ENCODE data around the gene CYBA. TPM values are rescaled to one million over a fixed set of nuclear protein-coding genes. Genes with fewer than 3 reads are reported as not detected.

The CYBA gene
- polyA plus RNA-seq, 1 donor (not counting 4 experiments of a cell fraction or from before 2014, with no cell fraction given) = 4.4 TPM

- TF ChIP-seq EZH2 (IDR thresholded peaks at IDR 0.05; ENCODE audit: low read length) = no peak
- TF ChIP-seq, protein P1, sequence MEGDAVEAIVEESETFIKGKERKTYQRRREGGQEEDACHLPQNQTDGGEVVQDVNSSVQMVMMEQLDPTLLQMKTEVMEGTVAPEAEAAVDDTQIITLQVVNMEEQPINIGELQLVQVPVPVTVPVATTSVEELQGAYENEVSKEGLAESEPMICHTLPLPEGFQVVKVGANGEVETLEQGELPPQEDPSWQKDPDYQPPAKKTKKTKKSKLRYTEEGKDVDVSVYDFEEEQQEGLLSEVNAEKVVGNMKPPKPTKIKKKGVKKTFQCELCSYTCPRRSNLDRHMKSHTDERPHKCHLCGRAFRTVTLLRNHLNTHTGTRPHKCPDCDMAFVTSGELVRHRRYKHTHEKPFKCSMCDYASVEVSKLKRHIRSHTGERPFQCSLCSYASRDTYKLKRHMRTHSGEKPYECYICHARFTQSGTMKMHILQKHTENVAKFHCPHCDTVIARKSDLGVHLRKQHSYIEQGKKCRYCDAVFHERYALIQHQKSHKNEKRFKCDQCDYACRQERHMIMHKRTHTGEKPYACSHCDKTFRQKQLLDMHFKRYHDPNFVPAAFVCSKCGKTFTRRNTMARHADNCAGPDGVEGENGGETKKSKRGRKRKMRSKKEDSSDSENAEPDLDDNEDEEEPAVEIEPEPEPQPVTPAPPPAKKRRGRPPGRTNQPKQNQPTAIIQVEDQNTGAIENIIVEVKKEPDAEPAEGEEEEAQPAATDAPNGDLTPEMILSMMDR (optimal IDR thresholded peaks at IDR 0.05 in 1 of 3, IDR thresholded peaks at IDR 0.05 in 1 of 3, conservative IDR thresholded peaks at IDR 0.05 in 1 of 3; ENCODE audit: extremely low read depth in 1 of 3, insufficient read depth in 2 of 3, low read length in 3 of 3) = no peak
- Histone ChIP-seq H3K4me1 (ENCODE audit: control insufficient read depth, extremely low read depth, insufficient read depth, low read length) (peaks cover 11% of the 10 kb centered on the region), H3K9me3 (ENCODE audit: control insufficient read depth, low read depth, low read length) (no peaks in the 10 kb centered on the region), H3K9ac (ENCODE audit: control insufficient read depth, extremely low read depth, insufficient read depth, low read length) (no peak overlapping the region), H4K20me1 (ENCODE audit: control insufficient read depth, extremely low read depth, insufficient read depth, low read length) (no peaks in the 10 kb centered on the region), H3K36me3 (ENCODE audit: control insufficient read depth in 2 of 2, extremely low read depth in 1 of 2, insufficient read depth in 2 of 2, low read length in 2 of 2) (peaks cover 16 to 29% of the 10 kb centered on the region in 2 experiments), H3K27ac (ENCODE audit: control insufficient read depth, insufficient read depth, low read length) (no peak overlapping the region), H3K79me2 (ENCODE audit: control insufficient read depth, insufficient read depth, low read length) (no peaks in the 10 kb centered on the region), H2AFZ (ENCODE audit: control insufficient read depth, low read length) (no peak overlapping the region), H3K4me3 (ENCODE audit: control insufficient read depth in 2 of 3, extremely low read depth in 1 of 3, insufficient read depth in 2 of 3, low read depth in 1 of 3, low read length in 3 of 3) (no peak overlapping the region), H3K9me1 (ENCODE audit: control insufficient read depth, extremely low read depth, insufficient read depth, low read length) (no peaks in the 10 kb centered on the region), H3K4me2 (ENCODE audit: control insufficient read depth, extremely low read depth, insufficient read depth, low read depth, low read length) (no peak overlapping the region), H3K27me3 (ENCODE audit: control insufficient read depth, extremely low read depth, insufficient read depth, low read length) (peaks cover 6% of the 10 kb centered on the region)
- FAIRE-seq (no peak), DNase-seq (ENCODE audit: low read depth, low spot score) (no peak)
- dilution Hi-C loops (cut with MboI; ENCODE audit: extremely low pct_ligation_motif_present, low sequenced_read_pairs) = no loop called here
These were observed 20.4 kb downstream of the CYBA start for GRCh38 chr16:88630433-88630832.

DNA sequence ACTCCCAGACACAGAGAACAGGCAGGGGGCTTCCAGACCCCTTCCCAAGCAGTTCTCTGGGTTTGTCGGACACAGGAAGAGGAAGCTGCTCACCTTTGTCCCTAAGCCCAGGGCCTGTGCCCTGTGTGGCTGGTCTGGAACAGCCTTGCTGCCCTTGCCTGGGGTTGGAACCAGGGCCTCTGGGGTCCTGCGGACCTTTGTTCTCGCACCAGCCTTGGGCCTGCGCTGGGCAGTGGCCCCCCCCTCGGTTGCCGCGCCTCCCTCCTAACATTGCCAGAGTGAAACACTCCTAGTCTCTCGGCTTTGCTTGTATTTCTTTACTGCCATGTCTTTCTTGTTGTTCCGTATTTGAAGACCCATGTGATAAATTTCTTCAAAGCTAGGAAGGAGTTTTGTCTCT, 21.0 kb downstream of the CYBA start:
- no peaks in the 10 kb centered on the region for H3K9me1 ChIP-seq (ENCODE audit: control insufficient read depth, extremely low read depth, insufficient read depth, low read length)
- no peak overlapping the region for H2AFZ ChIP-seq (ENCODE audit: control insufficient read depth, low read length)
- no peak for DNase-seq (ENCODE audit: low read depth, low spot score)
- FAIRE-seq = no peak
- no peaks in the 10 kb centered on the region for H3K79me2 ChIP-seq (ENCODE audit: control insufficient read depth, insufficient read depth, low read length)
- TF ChIP-seq EZH2 (IDR thresholded peaks at IDR 0.05; ENCODE audit: low read length) = no peak
- TF ChIP-seq, protein P1 (optimal IDR thresholded peaks at IDR 0.05 in 1 of 3, IDR thresholded peaks at IDR 0.05 in 1 of 3, conservative IDR thresholded peaks at IDR 0.05 in 1 of 3; ENCODE audit: extremely low read depth in 1 of 3, insufficient read depth in 2 of 3, low read length in 3 of 3) = no peak
- no peak overlapping the region for H3K27ac ChIP-seq (ENCODE audit: control insufficient read depth, insufficient read depth, low read length)
- dilution Hi-C loops (cut with MboI; ENCODE audit: extremely low pct_ligation_motif_present, low sequenced_read_pairs) = no loop called here
- no peak overlapping the region for H3K4me2 ChIP-seq (ENCODE audit: control insufficient read depth, extremely low read depth, insufficient read depth, low read depth, low read length)
- H3K9me3 ChIP-seq (ENCODE audit: control insufficient read depth, low read depth, low read length) = no peaks in the 10 kb centered on the region
- no peaks in the 10 kb centered on the region for H4K20me1 ChIP-seq (ENCODE audit: control insufficient read depth, extremely low read depth, insufficient read depth, low read length)
- H3K4me1 ChIP-seq (ENCODE audit: control insufficient read depth, extremely low read depth, insufficient read depth, low read length) = peaks cover 5% of the 10 kb centered on the region
- H3K9ac ChIP-seq (ENCODE audit: control insufficient read depth, extremely low read depth, insufficient read depth, low read length) = no peak overlapping the region
- H3K27me3 ChIP-seq (ENCODE audit: control insufficient read depth, extremely low read depth, insufficient read depth, low read length) = no peaks in the 10 kb centered on the region
- H3K4me3 ChIP-seq (ENCODE audit: control insufficient read depth in 2 of 3, extremely low read depth in 1 of 3, insufficient read depth in 2 of 3, low read depth in 1 of 3, low read length in 3 of 3) = no peak overlapping the region
- H3K36me3 ChIP-seq (ENCODE audit: control insufficient read depth in 2 of 2, extremely low read depth in 1 of 2, insufficient read depth in 2 of 2, low read length in 2 of 2) = peaks cover 22 to 35% of the 10 kb centered on the region in 2 experiments
